HG02571 (cell line): ENCODE measurements around the gene ERGIC1.
"Not testable (repeated sequence)": the region's sequence is repeated elsewhere in the genome, so short reads cannot be mapped to it uniquely, and the experiment has no call there.

ENCODE experiments used
- ATAC-seq: cut with Tn5 transposase; IDR thresholded peaks from one replicate; pipeline ENCODE4 v1.9.1; 2021; ENCODE audit warnings: mild to moderate bottlenecking, moderate library complexity; ENCODE audit not compliant: unreplicated experiment

ERGIC1 gene

GRCh38 chr5:172862165-172862801 is 28.2 kb downstream of the ERGIC1 start:
- ATAC-seq, result no peak

- ATAC-seq, result not testable (repeated sequence)
Observed at GRCh38 chr5:172864171-172864570, 30.1 kb downstream of the ERGIC1 start.

- no peak for ATAC-seq
Observed at GRCh38 chr5:172864747-172865146, 30.7 kb downstream of the ERGIC1 start.

GRCh38 chr5:172866378-172866777 is 32.3 kb downstream of the ERGIC1 start:
- ATAC-seq, result no peak

- no peak for ATAC-seq
Observed at GRCh38 chr5:172866802-172867748, 33.0 kb downstream of the ERGIC1 start.

GRCh38 chr5:172867761-172868435 is 33.8 kb downstream of the ERGIC1 start:
- ATAC-seq, result no peak

GRCh38 chr5:172868436-172868923 is 34.4 kb downstream of the ERGIC1 start:
- ATAC-seq, result no peak

- ATAC-seq, result no peak
Observed at GRCh38 chr5:172868924-172869591, 35.0 kb downstream of the ERGIC1 start.

- ATAC-seq, result no peak
Observed at GRCh38 chr5:172869691-172870090, 35.6 kb downstream of the ERGIC1 start.

GRCh38 chr5:172870291-172870714 is 36.3 kb downstream of the ERGIC1 start:
- no peak for ATAC-seq

GRCh38 chr5:172870715-172871461 is 36.8 kb downstream of the ERGIC1 start:
- no peak for ATAC-seq

- ATAC-seq, result no peak
Observed at GRCh38 chr5:172871536-172871935, 37.5 kb downstream of the ERGIC1 start.

- no peak for ATAC-seq
Observed at GRCh38 chr5:172871982-172872381, 37.9 kb downstream of the ERGIC1 start.

- no peak for ATAC-seq
Observed at GRCh38 chr5:172872997-172873491, 39.0 kb downstream of the ERGIC1 start.

- no peak for ATAC-seq
Observed at GRCh38 chr5:172873513-172873912, 39.5 kb downstream of the ERGIC1 start.

- no peak for ATAC-seq
Observed at GRCh38 chr5:172874647-172875504, 40.8 kb downstream of the ERGIC1 start.

GRCh38 chr5:172875505-172876279 is 41.6 kb downstream of the ERGIC1 start:
- no peak for ATAC-seq

GRCh38 chr5:172876578-172876977 is 42.5 kb downstream of the ERGIC1 start:
- ATAC-seq, result no peak
